NCI-H510A treated with DMSO at 0.1 percent for 48 hours (cell line): ENCODE data around the gene CTSE.
A peak's percentile ranks its signal among the peaks of the same experiment; 100 is the strongest.

Source experiments
- DNase-seq: peaks from one replicate; lab custom pipeline; 2025; lab: John Stamatoyannopoulos, UW

CTSE gene

GRCh38 chr1:205991237-205991636, 32.5 kb downstream of the CTSE start:
- DNase-seq: no peak

- DNase-seq: no peak
These were observed 33.5 kb downstream of the CTSE start for GRCh38 chr1:205990226-205990625.

GRCh38 chr1:205989786-205990185, 33.9 kb downstream of the CTSE start:
- no peak for DNase-seq

- no peak for DNase-seq
These were observed 35.1 kb downstream of the CTSE start for GRCh38 chr1:205988585-205988995.

GRCh38 chr1:205986861-205987260, 36.8 kb downstream of the CTSE start:
- DNase-seq: no peak

GRCh38 chr1:205986292-205986691, 37.4 kb downstream of the CTSE start:
- no peak for DNase-seq

- no peak for DNase-seq
These were observed 38.2 kb downstream of the CTSE start for GRCh38 chr1:205985330-205986005.

- DNase-seq: peak; percentile 47
These were observed 39.6 kb downstream of the CTSE start for GRCh38 chr1:205983925-205984725.

GRCh38 chr1:205981257-205981656, 42.4 kb downstream of the CTSE start:
- DNase-seq: no peak

GRCh38 chr1:205980237-205980870, 43.3 kb downstream of the CTSE start:
- no peak for DNase-seq

GRCh38 chr1:205979301-205979700, 44.4 kb downstream of the CTSE start:
- DNase-seq: no peak

GRCh38 chr1:205978676-205979075, 45.0 kb downstream of the CTSE start:
- no peak for DNase-seq

- peak; percentile 82 for DNase-seq
These were observed 46.2 kb downstream of the CTSE start for GRCh38 chr1:205977402-205978014.

- peak; percentile 49 for DNase-seq
These were observed 46.8 kb downstream of the CTSE start for GRCh38 chr1:205976708-205977401.

GRCh38 chr1:205976036-205976435, 47.7 kb downstream of the CTSE start:
- DNase-seq: no peak

GRCh38 chr1:205975387-205975998, 48.2 kb downstream of the CTSE start:
- no peak for DNase-seq

- DNase-seq: no peak
These were observed 49.0 kb downstream of the CTSE start for GRCh38 chr1:205974712-205975111.

GRCh38 chr1:205973377-205974232, 50.1 kb downstream of the CTSE start:
- no peak for DNase-seq

GRCh38 chr1:205972491-205973168, 51.1 kb downstream of the CTSE start:
- no peak for DNase-seq

- DNase-seq: no peak
These were observed 51.6 kb downstream of the CTSE start for GRCh38 chr1:205972081-205972480.
